ENCODE measurements around the gene PLCB1. TPM values are rescaled to one million over a fixed set of nuclear protein-coding genes. Genes with fewer than 3 reads are reported as not detected.

PLCB1 gene
- total and polyA plus RNA-seq, 7 donors, result 1.5 to 10.7 (median 4.2) TPM

DNA sequence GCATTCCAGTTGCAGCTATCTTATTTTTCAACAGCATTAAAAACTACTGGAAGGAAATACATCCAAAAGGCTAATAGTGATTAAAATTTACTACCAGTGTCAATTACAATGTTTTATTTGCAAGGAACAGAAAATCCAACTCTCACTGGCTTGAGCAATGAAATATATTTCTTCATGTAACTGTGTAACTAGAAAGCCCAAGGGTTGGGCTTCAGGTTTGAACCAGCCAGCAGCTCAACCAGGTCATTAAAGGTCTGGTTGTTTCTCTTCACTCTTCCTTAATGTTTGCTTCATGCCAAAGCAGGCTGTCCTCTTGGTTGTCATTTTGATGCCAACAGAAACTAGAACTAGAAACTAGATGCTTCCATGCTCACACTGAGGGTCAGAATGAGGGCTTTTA, 437.7 kb downstream of the PLCB1 start:
- TF ChIP-seq, protein P1, sequence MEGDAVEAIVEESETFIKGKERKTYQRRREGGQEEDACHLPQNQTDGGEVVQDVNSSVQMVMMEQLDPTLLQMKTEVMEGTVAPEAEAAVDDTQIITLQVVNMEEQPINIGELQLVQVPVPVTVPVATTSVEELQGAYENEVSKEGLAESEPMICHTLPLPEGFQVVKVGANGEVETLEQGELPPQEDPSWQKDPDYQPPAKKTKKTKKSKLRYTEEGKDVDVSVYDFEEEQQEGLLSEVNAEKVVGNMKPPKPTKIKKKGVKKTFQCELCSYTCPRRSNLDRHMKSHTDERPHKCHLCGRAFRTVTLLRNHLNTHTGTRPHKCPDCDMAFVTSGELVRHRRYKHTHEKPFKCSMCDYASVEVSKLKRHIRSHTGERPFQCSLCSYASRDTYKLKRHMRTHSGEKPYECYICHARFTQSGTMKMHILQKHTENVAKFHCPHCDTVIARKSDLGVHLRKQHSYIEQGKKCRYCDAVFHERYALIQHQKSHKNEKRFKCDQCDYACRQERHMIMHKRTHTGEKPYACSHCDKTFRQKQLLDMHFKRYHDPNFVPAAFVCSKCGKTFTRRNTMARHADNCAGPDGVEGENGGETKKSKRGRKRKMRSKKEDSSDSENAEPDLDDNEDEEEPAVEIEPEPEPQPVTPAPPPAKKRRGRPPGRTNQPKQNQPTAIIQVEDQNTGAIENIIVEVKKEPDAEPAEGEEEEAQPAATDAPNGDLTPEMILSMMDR (IDR thresholded peaks at IDR 0.05), result no peak
- no peaks in the 10 kb centered on the region for H3K27me3 ChIP-seq (ENCODE audit: insufficient read depth in 3 of 3, low read length in 2 of 3)
- intact Hi-C loops (cut with DNase I), result no loop called here
- H3K36me3 ChIP-seq (ENCODE audit: insufficient read depth in 1 of 2, low read depth in 1 of 2), result no peaks in the 10 kb centered on the region
- no peaks in the 10 kb centered on the region for H3K9me3 ChIP-seq
- ATAC-seq (no peak), DNase-seq (no peak)
- H3K4me3 ChIP-seq, result no peak overlapping the region
- no peaks in the 10 kb centered on the region for H3K4me1 ChIP-seq
- no peak overlapping the region for H3K27ac ChIP-seq

GRCh38 chr20:8571611-8572010, 439.5 kb downstream of the PLCB1 start:
- H3K4me1 ChIP-seq, result no peaks in the 10 kb centered on the region
- TF ChIP-seq, protein P1 (IDR thresholded peaks at IDR 0.05), result no peak
- no peak overlapping the region for H3K4me3 ChIP-seq
- WGBS, 3 donors, result 51 to 74% (median 52%) methylated on average over 2 of the region's 2 CpGs
- intact Hi-C loops (cut with DNase I), result no loop called here
- no peaks in the 10 kb centered on the region for H3K9me3 ChIP-seq
- no peak overlapping the region for H3K27ac ChIP-seq
- no peak for DNase-seq
- ATAC-seq, result no peak
- H3K27me3 ChIP-seq (ENCODE audit: insufficient read depth in 3 of 3, low read length in 2 of 3), result no peaks in the 10 kb centered on the region
- H3K36me3 ChIP-seq (ENCODE audit: insufficient read depth in 1 of 2, low read depth in 1 of 2), result no peaks in the 10 kb centered on the region

DNA sequence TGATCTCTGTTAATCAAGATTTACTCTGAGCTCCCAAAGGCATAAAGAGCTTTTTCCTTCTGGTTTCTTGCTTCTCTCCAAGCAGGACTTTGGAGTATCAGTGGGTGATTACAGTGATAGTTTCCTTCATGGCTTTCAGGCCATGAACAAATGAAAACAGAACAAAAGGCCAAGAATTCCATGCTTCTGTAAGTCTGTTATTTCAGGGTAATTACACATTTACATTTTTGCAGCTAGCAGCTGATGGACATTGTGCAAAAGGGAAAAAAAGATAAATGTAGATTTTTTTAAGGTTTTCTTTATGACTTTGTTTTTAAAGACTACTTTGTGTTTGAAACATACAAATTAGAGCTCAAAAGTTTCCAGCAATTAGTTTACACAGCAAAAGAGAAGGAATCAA, 441.6 kb downstream of the PLCB1 start:
- Histone ChIP-seq H3K27ac (no peak overlapping the region), H3K36me3 (ENCODE audit: insufficient read depth in 1 of 2, low read depth in 1 of 2) (no peaks in the 10 kb centered on the region), H3K4me3 (no peak overlapping the region), H3K9me3 (no peaks in the 10 kb centered on the region), H3K4me1 (no peaks in the 10 kb centered on the region), H3K27me3 (ENCODE audit: insufficient read depth in 3 of 3, low read length in 2 of 3) (no peaks in the 10 kb centered on the region)
- no peak for ATAC-seq
- DNase-seq, result no peak
- intact Hi-C loops (cut with DNase I), result no loop called here
- TF ChIP-seq, protein P1 (IDR thresholded peaks at IDR 0.05), result no peak

DNA sequence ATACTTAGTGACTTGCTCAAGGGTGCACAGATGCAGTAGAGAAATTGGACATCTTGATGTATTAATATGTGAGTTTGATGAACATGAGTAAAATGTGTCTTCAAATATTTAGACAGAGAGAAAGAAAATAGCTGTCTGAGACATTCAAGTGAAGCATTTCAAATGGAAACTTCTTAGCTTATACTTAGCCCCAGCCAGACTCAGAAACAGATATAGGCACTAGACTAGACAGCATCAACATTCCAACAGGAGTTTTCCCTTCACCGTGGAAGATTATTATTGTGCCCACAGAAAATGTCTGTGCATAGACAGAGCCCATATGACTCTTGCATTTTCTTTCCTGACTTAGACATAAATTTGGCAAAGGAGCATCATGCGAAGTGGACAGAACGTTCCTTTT, 443.0 kb downstream of the PLCB1 start:
- H3K27ac ChIP-seq, result no peak overlapping the region
- ATAC-seq (no peak), DNase-seq (no peak)
- TF ChIP-seq, protein P1 (IDR thresholded peaks at IDR 0.05), result no peak
- peaks cover 0 to 2% of the 10 kb centered on the region in 2 donors for H3K36me3 ChIP-seq (ENCODE audit: insufficient read depth in 1 of 2, low read depth in 1 of 2)
- WGBS, 3 donors, result 80 to 83% (median 81%) methylated on average over 3 of the region's 3 CpGs
- no peak overlapping the region for H3K4me3 ChIP-seq
- H3K4me1 ChIP-seq, result no peaks in the 10 kb centered on the region
- intact Hi-C loops (cut with DNase I), result no loop called here
- H3K27me3 ChIP-seq (ENCODE audit: insufficient read depth in 3 of 3, low read length in 2 of 3), result no peaks in the 10 kb centered on the region
- no peaks in the 10 kb centered on the region for H3K9me3 ChIP-seq

GRCh38 chr20:8578161-8578865, 446.2 kb downstream of the PLCB1 start:
- Histone ChIP-seq H3K27me3 (ENCODE audit: insufficient read depth in 3 of 3, low read length in 2 of 3) (no peaks in the 10 kb centered on the region), H3K27ac (no peak overlapping the region), H3K4me1 (no peaks in the 10 kb centered on the region), H3K9me3 (no peaks in the 10 kb centered on the region), H3K36me3 (ENCODE audit: insufficient read depth in 1 of 2, low read depth in 1 of 2) (peaks cover 0 to 2% of the 10 kb centered on the region in 2 donors), H3K4me3 (no peak overlapping the region)
- ATAC-seq (no peak), DNase-seq (no peak)
- 78 to 85% (median 79%) methylated on average over 3 of the region's 3 CpGs for WGBS, 3 donors
- intact Hi-C loops (cut with DNase I), result no loop called here
- TF ChIP-seq, protein P1 (IDR thresholded peaks at IDR 0.05), result no peak
